SU-DHL-6 (cell line): ENCODE measurements around the gene SLC25A34.

Experiments
- H2AFZ ChIP-seq: fragments of 200-600 bp; sonication (generic); 2 replicates; pipeline ENCODE4 v1.6.1; 2014; ENCODE audit warnings: low read depth, mild to moderate bottlenecking, moderate library complexity, mixed read lengths, antibody characterized with exemption, low read length; ENCODE audit not compliant: severe bottlenecking
- H3F3A ChIP-seq: fragments of 200-600 bp; shearing (Covaris generic); 2 replicates; pipeline ENCODE4 v1.6.0; 2016; ENCODE audit warnings: antibody characterized with exemption, mild to moderate bottlenecking; ENCODE audit not compliant: insufficient read depth
- H3K27ac ChIP-seq: fragments of 200-600 bp; sonication (generic); 2 replicates; pipeline ENCODE4 v1.5.1; 2016; ENCODE audit warnings: low read depth, mild to moderate bottlenecking, low read length, moderate library complexity, mixed read lengths
- H3K27me3 ChIP-seq: fragments of 200-600 bp; sonication (generic), shearing (Covaris generic); 2 replicates; pipeline ENCODE4 v1.6.0; 2014; ENCODE audit warnings: mild to moderate bottlenecking, low read length
- H3K36me3 ChIP-seq: fragments of 200-600 bp; sonication (generic); 2 replicates; pipeline ENCODE4 v1.6.1; 2014; ENCODE audit warnings: mild to moderate bottlenecking, low read length, mixed read lengths
- H3K4me2 ChIP-seq: fragments of 300-600, 200-600 bp; shearing (Covaris generic), sonication (generic); 2 replicates; pipeline ENCODE4 v1.6.0; 2014; ENCODE audit warnings: low read length, low read depth, mild to moderate bottlenecking; ENCODE audit not compliant: poor library complexity, severe bottlenecking
- H3K4me3 ChIP-seq: fragments of 200-600 bp; sonication (generic); 2 replicates; pipeline ENCODE4 v1.5.1; 2014; ENCODE audit warnings: antibody characterized with exemption, low read length, mild to moderate bottlenecking, mixed read lengths; ENCODE audit not compliant: insufficient read depth, poor library complexity, severe bottlenecking
- H3K79me2 ChIP-seq: fragments of 200-600 bp; sonication (generic); 2 replicates; pipeline ENCODE4 v1.6.1; 2014; ENCODE audit warnings: mild to moderate bottlenecking, low read length, moderate library complexity; ENCODE audit not compliant: insufficient read depth
- H3K9ac ChIP-seq: fragments of 200-600 bp; sonication (generic); 2 replicates; pipeline ENCODE4 v1.7.0; 2014; ENCODE audit warnings: mild to moderate bottlenecking, low read length
- H3K9me2 ChIP-seq: fragments of 200-600 bp; sonication (generic); replicated peaks from 2 replicates; pipeline ENCODE4 v1.6.1; 2014; ENCODE audit warnings: low read length; ENCODE audit not compliant: insufficient read depth
- H3K9me3 ChIP-seq: fragments of 200-600 bp; sonication (generic); 2 replicates; pipeline ENCODE4 v1.6.1; 2014; ENCODE audit warnings: low read length, mixed read lengths; ENCODE audit not compliant: insufficient read depth
- H4K20me1 ChIP-seq: fragments of 200-600 bp; sonication (generic); 2 replicates; pipeline ENCODE4 v1.6.1; 2014; ENCODE audit warnings: low read depth, mild to moderate bottlenecking, antibody characterized with exemption, low read length, moderate library complexity, mixed read lengths
- CTCF ChIP-seq: fragments of 200-600 bp; sonication (generic); IDR thresholded peaks from one replicate; pipeline ENCODE4 v1.5.1; 2017; ENCODE audit warnings: antibody characterized with exemption, mild to moderate bottlenecking, low read length, moderate library complexity; ENCODE audit not compliant: insufficient read depth, poor library complexity, severe bottlenecking
- EZH2phosphoT487 ChIP-seq: fragments of 200-600 bp; sonication (generic), shearing (Covaris generic); conservative IDR thresholded peaks from 2 replicates; pipeline ENCODE4 v1.6.1; 2018; ENCODE audit warnings: mild to moderate bottlenecking, antibody characterized with exemption, low read length, moderate library complexity, mixed read lengths

SLC25A34 gene

DNA sequence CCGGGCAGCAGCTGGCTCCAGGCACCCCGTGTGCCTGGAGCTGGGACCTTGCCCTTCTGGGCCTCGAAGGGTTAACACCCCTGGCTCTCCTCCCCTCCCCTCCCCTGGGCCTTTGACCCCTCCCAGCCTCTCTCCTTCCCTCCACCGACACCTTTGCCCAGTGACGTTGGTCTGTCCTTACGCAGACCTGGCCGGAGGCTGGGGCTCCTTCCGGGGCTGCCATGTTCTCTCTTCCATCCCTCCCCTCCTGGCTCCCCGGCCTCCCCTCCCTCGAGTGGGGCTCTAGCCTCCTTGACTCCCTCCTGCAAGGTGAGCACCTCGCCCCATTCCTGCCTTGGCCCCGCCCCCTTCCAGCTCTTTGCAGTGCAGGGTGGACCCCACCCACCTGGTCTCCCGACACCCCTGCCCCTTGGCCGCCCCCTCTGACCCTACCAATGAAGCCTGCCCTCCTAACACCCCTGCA is 6.3 kb downstream of the SLC25A34 start, which contains the start of gene TMEM82:
TSS of gene TMEM82 (plus strand) at position 161 of the 463 bp plus-strand sequence. CDS start at position 222, 61 bp downstream.
- no peak within 1 kb of the TSS for H2AFZ ChIP-seq
- H3K36me3 ChIP-seq: no peaks in the 10 kb centered on the region
- H4K20me1 ChIP-seq: no peaks in the 10 kb centered on the region
- H3K9ac ChIP-seq: no peak within 1 kb of the TSS
- H3K9me2 ChIP-seq: no peaks in the 10 kb centered on the region
- H3F3A ChIP-seq: no peaks in the 10 kb centered on the region
- no peak within 1 kb of the TSS for H3K4me2 ChIP-seq
- no peaks in the 10 kb centered on the region for H3K9me3 ChIP-seq
- no peaks in the 10 kb centered on the region for H3K79me2 ChIP-seq
- no peak within 1 kb of the TSS for H3K27ac ChIP-seq
- H3K4me3 ChIP-seq: no peak within 1 kb of the TSS
- no peaks in the 10 kb centered on the region for H3K27me3 ChIP-seq
- no peak for TF ChIP-seq CTCF
- no peak for TF ChIP-seq EZH2phosphoT487

- no peaks in the 10 kb centered on the region for H4K20me1 ChIP-seq
- no peak overlapping the region for H3K27ac ChIP-seq
- no peaks in the 10 kb centered on the region for H3K27me3 ChIP-seq
- H3F3A ChIP-seq: no peaks in the 10 kb centered on the region
- no peaks in the 10 kb centered on the region for H3K79me2 ChIP-seq
- H3K9ac ChIP-seq: no peak overlapping the region
- no peaks in the 10 kb centered on the region for H3K9me2 ChIP-seq
- no peak for TF ChIP-seq CTCF
- no peak for TF ChIP-seq EZH2phosphoT487
- H3K4me2 ChIP-seq: no peak overlapping the region
- H2AFZ ChIP-seq: no peak overlapping the region
- no peaks in the 10 kb centered on the region for H3K9me3 ChIP-seq
- no peak overlapping the region for H3K4me3 ChIP-seq
- H3K36me3 ChIP-seq: no peaks in the 10 kb centered on the region
These were observed 8.1 kb downstream of the SLC25A34 start for GRCh38 chr1:15744122-15744679.

- no peaks in the 10 kb centered on the region for H4K20me1 ChIP-seq
- no peak overlapping the region for H3K4me3 ChIP-seq
- H3K9ac ChIP-seq: no peak overlapping the region
- H3K9me2 ChIP-seq: no peaks in the 10 kb centered on the region
- TF ChIP-seq CTCF (no peak), EZH2phosphoT487 (no peak)
- no peak overlapping the region for H3K27ac ChIP-seq
- no peaks in the 10 kb centered on the region for H3F3A ChIP-seq
- no peaks in the 10 kb centered on the region for H3K9me3 ChIP-seq
- no peaks in the 10 kb centered on the region for H3K36me3 ChIP-seq
- no peak overlapping the region for H2AFZ ChIP-seq
- no peak overlapping the region for H3K4me2 ChIP-seq
- H3K79me2 ChIP-seq: no peaks in the 10 kb centered on the region
- no peaks in the 10 kb centered on the region for H3K27me3 ChIP-seq
These were observed 11.3 kb downstream of the SLC25A34 start for GRCh38 chr1:15747378-15747777.
